H1 (cell line): ENCODE measurements around the gene RELA. TPM values are rescaled to one million over a fixed set of nuclear protein-coding genes. Genes with fewer than 3 reads are reported as not detected.

ENCODE experiments used
- CTCF ChIA-PET: fragments of 300-600 bp; sonication (Branson Sonifier 250); formaldehyde crosslinking; loops from one replicate; lab custom pipeline; 2021; ENCODE audit not compliant: partially characterized antibody; lab: Charles Lee
- POLR2A ChIA-PET: fragments of 300-600 bp; sonication (Branson Sonifier 250); formaldehyde crosslinking; loops from one replicate; lab custom pipeline; 2021; ENCODE audit warnings: inconsistent platforms; ENCODE audit not compliant: partially characterized antibody; lab: Charles Lee
- DNase-seq, 2 experiments: peaks; one replicate each; pipeline versions ENCODE4 v3.0.0 to v3.0.0-alpha.2; 2010 to 2022; ENCODE audit warnings: low spot score in 2 of 2, low read depth in 1 of 2, mixed read lengths in 1 of 2
- FAIRE-seq: peaks from 2 replicates; lab custom pipeline; 2011; peaks lifted over from hg19 to GRCh38; lab: Jason Lieb, UNC
- H2AFZ ChIP-seq: 2 replicates; pipeline ENCODE4 v1.8.1; 2012; ENCODE audit warnings: low read length, inconsistent platforms
- H2AK5ac ChIP-seq: 2 replicates; pipeline ENCODE4 v1.6.1; 2013; ENCODE audit warnings: low read depth, low read length
- H2BK120ac ChIP-seq: replicated peaks from 2 replicates; pipeline ENCODE3; 2013; ENCODE audit warnings: low read depth, low read length, inconsistent platforms
- H2BK12ac ChIP-seq: 2 replicates; pipeline ENCODE4 v1.6.1; 2013; ENCODE audit warnings: low read depth, low read length
- H2BK15ac ChIP-seq: 2 replicates; pipeline ENCODE4 v1.6.1; 2013; ENCODE audit warnings: low read length
- H2BK20ac ChIP-seq: 2 replicates; pipeline ENCODE4 v1.6.1; 2013; ENCODE audit warnings: low read length
- H2BK5ac ChIP-seq: 2 replicates; pipeline ENCODE4 v1.6.1; 2013; ENCODE audit warnings: low read depth, low read length
- H3K14ac ChIP-seq: 2 replicates; pipeline ENCODE4 v1.6.1; 2013; ENCODE audit warnings: inconsistent platforms; ENCODE audit not compliant: insufficient read length
- H3K18ac ChIP-seq: 2 replicates; pipeline ENCODE4 v1.6.1; 2013; ENCODE audit warnings: low read length; ENCODE audit errors: extremely low read depth
- H3K23ac ChIP-seq: 2 replicates; pipeline ENCODE4 v1.6.1; 2013; ENCODE audit warnings: inconsistent platforms; ENCODE audit not compliant: insufficient read length
- H3K23me2 ChIP-seq: 2 replicates; pipeline ENCODE4 v1.6.1; 2013; ENCODE audit warnings: low read depth, low read length
- H3K27ac ChIP-seq: 2 replicates; pipeline ENCODE4 v1.6.1; 2011; ENCODE audit warnings: low read depth, low read length, inconsistent platforms
- H3K27me3 ChIP-seq, 4 experiments: replicated peaks in 1 of 4; 1 replicate in 1 of 4; 2 replicates in 3 of 4; pipeline versions ENCODE4 v1.6.1 to v1.8.1; 2011 to 2013; ENCODE audit warnings: low read length in 3 of 4, mild to moderate bottlenecking in 3 of 4, inconsistent platforms in 2 of 4, mixed read lengths in 2 of 4, moderate library complexity in 1 of 4; ENCODE audit not compliant: control insufficient read depth in 3 of 4, insufficient read depth in 3 of 4; ENCODE audit errors: extremely low read depth in 1 of 4
- H3K36me3 ChIP-seq, 4 experiments: 2 replicates each; pipeline versions ENCODE4 v1.6.1 to v1.8.1; 2011 to 2013; ENCODE audit warnings: mild to moderate bottlenecking in 4 of 4, low read length in 3 of 4, moderate library complexity in 2 of 4, control low read depth in 1 of 4, inconsistent platforms in 1 of 4; ENCODE audit not compliant: insufficient read depth in 4 of 4, control insufficient read depth in 2 of 4
- H3K4ac ChIP-seq: replicated peaks from 2 replicates; pipeline ENCODE3; 2013; ENCODE audit warnings: low read length, low read depth, mixed read lengths, inconsistent platforms; ENCODE audit not compliant: insufficient read length
- H3K4me1 ChIP-seq, 4 experiments: replicated peaks in 1 of 4; 1 replicate in 1 of 4; 2 replicates in 3 of 4; pipeline versions ENCODE4 v1.6.1 to v1.8.1; 2011 to 2013; ENCODE audit warnings: low read length in 3 of 4, inconsistent platforms in 2 of 4, mixed read lengths in 1 of 4; ENCODE audit not compliant: insufficient read depth in 4 of 4, control insufficient read depth in 3 of 4
- H3K4me2 ChIP-seq, 2 experiments: 2 replicates each; pipeline versions ENCODE4 v1.6.1 to v1.8.1; 2011 to 2013; ENCODE audit warnings: low read depth in 2 of 2, low read length in 2 of 2, control low read depth in 1 of 2, inconsistent platforms in 1 of 2, mild to moderate bottlenecking in 1 of 2; ENCODE audit not compliant: insufficient read depth in 1 of 2
- H3K4me3 ChIP-seq, 4 experiments: fragments of 200-600, 300-600 bp in 1 of 4; sonication (generic), shearing (Covaris generic), sonication (Bioruptor Twin) in 1 of 4; 2 replicates each; pipeline versions ENCODE4 v1.5.1 to v1.8.1; 2011 to 2016; ENCODE audit warnings: low read length in 4 of 4, low read depth in 3 of 4, control low read depth in 2 of 4, inconsistent platforms in 2 of 4, mild to moderate bottlenecking in 2 of 4, mixed read lengths in 1 of 4, moderate library complexity in 1 of 4; ENCODE audit not compliant: insufficient read depth in 2 of 4; ENCODE audit errors: extremely low read depth in 1 of 4
- H3K56ac ChIP-seq: replicated peaks from 2 replicates; pipeline ENCODE3; 2013; ENCODE audit warnings: low read depth, mild to moderate bottlenecking, mixed read lengths, low read length, inconsistent platforms; ENCODE audit not compliant: insufficient read length
- H3K79me1 ChIP-seq: 2 replicates; pipeline ENCODE4 v1.6.1; 2013; ENCODE audit warnings: low read depth, low read length, control low read depth
- H3K79me2 ChIP-seq, 2 experiments: 2 replicates each; pipeline versions ENCODE4 v1.6.1 to v1.8.1; 2012 to 2013; ENCODE audit warnings: low read length in 2 of 2, mild to moderate bottlenecking in 2 of 2, inconsistent platforms in 1 of 2; ENCODE audit not compliant: insufficient read depth in 2 of 2, control insufficient read depth in 1 of 2
- H3K9ac ChIP-seq, 4 experiments: replicated peaks in 1 of 4; 1 replicate in 1 of 4; 2 replicates in 3 of 4; pipeline versions ENCODE4 v1.6.1 to v1.8.1; 2011 to 2013; ENCODE audit warnings: low read depth in 3 of 4, low read length in 3 of 4, control low read depth in 2 of 4, mild to moderate bottlenecking in 2 of 4, moderate library complexity in 2 of 4, inconsistent platforms in 1 of 4; ENCODE audit errors: extremely low read depth in 1 of 4
- H3K9me3 ChIP-seq, 2 experiments: 2 replicates each; pipeline versions ENCODE4 v1.6.1 to v1.8.1; 2012 to 2013; ENCODE audit warnings: mild to moderate bottlenecking in 2 of 2, moderate library complexity in 2 of 2, control low read depth in 1 of 2, inconsistent platforms in 1 of 2, low read depth in 1 of 2, low read length in 1 of 2, mixed read lengths in 1 of 2; ENCODE audit not compliant: insufficient read depth in 2 of 2
- H4K20me1 ChIP-seq, 2 experiments: replicated peaks in 1 of 2; 2 replicates each; pipeline versions ENCODE3 to v1.8.1; 2011 to 2013; ENCODE audit warnings: inconsistent platforms in 2 of 2, low read length in 2 of 2, mild to moderate bottlenecking in 1 of 2; ENCODE audit not compliant: insufficient read depth in 2 of 2, control insufficient read depth in 1 of 2
- H4K5ac ChIP-seq: 2 replicates; pipeline ENCODE4 v1.6.1; 2013; ENCODE audit warnings: low read length, low read depth, mixed read lengths, inconsistent platforms; ENCODE audit not compliant: insufficient read length
- H4K8ac ChIP-seq: 2 replicates; pipeline ENCODE4 v1.8.0; 2013; ENCODE audit warnings: mild to moderate bottlenecking, moderate library complexity, low read length, inconsistent platforms; ENCODE audit not compliant: insufficient read depth; ENCODE audit errors: extremely low read depth
- H4K91ac ChIP-seq: replicated peaks from 2 replicates; pipeline ENCODE3; 2013; ENCODE audit warnings: low read length, mixed read lengths, inconsistent platforms; ENCODE audit not compliant: insufficient read length
- CHD2 ChIP-seq: IDR thresholded peaks from 2 replicates; pipeline ENCODE4 v1.6.1; 2012; ENCODE audit warnings: low read length, improper control_type of control experiment
- HDAC2 ChIP-seq, 2 experiments: fragments of 300-600 bp in 1 of 2; sonication (generic) in 1 of 2; IDR thresholded peaks; 2 replicates each; pipeline ENCODE4 v1.6.1; 2011 to 2012; ENCODE audit warnings: low read depth in 2 of 2, low read length in 2 of 2, mild to moderate bottlenecking in 2 of 2, moderate library complexity in 2 of 2, borderline replicate concordance in 1 of 2, inconsistent platforms in 1 of 2
- KDM1A ChIP-seq: fragments of 200-600, 300-600 bp; sonication (generic); IDR thresholded peaks from 2 replicates; pipeline ENCODE4 v1.7.1; 2016; ENCODE audit warnings: mild to moderate bottlenecking, low read length, borderline replicate concordance
- POLR2A ChIP-seq, 2 experiments: IDR thresholded peaks; 1 replicate in 1 of 2; 2 replicates in 1 of 2; pipeline ENCODE4 v1.6.1; 2011; ENCODE audit warnings: low read depth in 2 of 2, low read length in 2 of 2, mild to moderate bottlenecking in 2 of 2; ENCODE audit errors: control extremely low read depth in 1 of 2
- POLR2AphosphoS5 ChIP-seq: IDR thresholded peaks from 2 replicates; pipeline ENCODE4 v1.6.1; 2011; ENCODE audit warnings: low read depth, low read length
- RXRA ChIP-seq: IDR thresholded peaks from 2 replicates; pipeline ENCODE4 v1.6.1; 2011; ENCODE audit warnings: low read depth, mild to moderate bottlenecking, low read length, moderate library complexity; ENCODE audit not compliant: insufficient read depth
- SP4 ChIP-seq: IDR thresholded peaks from 2 replicates; pipeline ENCODE4 v1.6.1; 2012; ENCODE audit warnings: low read length, inconsistent platforms
- TAF1 ChIP-seq: IDR thresholded peaks from 2 replicates; pipeline ENCODE4 v1.6.1; 2011; ENCODE audit warnings: mild to moderate bottlenecking, low read depth, low read length
- TAF7 ChIP-seq: optimal IDR thresholded peaks from 2 replicates; pipeline ENCODE3; 2011; ENCODE audit warnings: low read depth, mild to moderate bottlenecking, inconsistent platforms, low read length, moderate library complexity, borderline replicate concordance
- TBP ChIP-seq: IDR thresholded peaks from 2 replicates; pipeline ENCODE4 v1.6.1; 2011; ENCODE audit warnings: low read depth, low read length, improper control_type of control experiment
- ZNF274 ChIP-seq: IDR thresholded peaks from 2 replicates; pipeline ENCODE4 v1.7.0; 2012; ENCODE audit warnings: low read length, borderline replicate concordance; ENCODE audit errors: extremely low read depth
- polyA plus RNA-seq, 7 experiments: library from polyadenylated mRNA; depleted of rRNA in 3 of 7; stranded (reverse) in 5 of 7; unstranded in 2 of 7; fragments of >200 nt in 5 of 7; fragments of 200-250 nt in 2 of 7; gene quantifications; 1 replicate in 5 of 7; 2 replicates in 1 of 7; 4 replicates in 1 of 7; pipeline versions ENCODE4 v1.2.1 to v1.2.3, GENCODE V29; 2011 to 2013; ENCODE audit warnings: missing spikeins in 2 of 7, mixed read lengths in 2 of 7
- total RNA-seq: library from RNA; stranded (reverse); fragmentation: NEBNext Ultra II Directional; extraction: Animal tissue kit (Norgen Biotek cat#: 25700); gene quantifications from 2 replicates; pipeline ENCODE4 v1.2.1, GENCODE V29; 2021

The RELA gene
- total and polyA plus RNA-seq, 2 of the 8 experiments (the other 6 are each of a cell fraction or from before 2014, with no cell fraction given): 21.9 to 27.5 TPM

GRCh38 chr11:65672180-65672860 lies 9.6 kb upstream of the RELA start:
- Histone ChIP-seq H3K4me2 (no peak overlapping the region), H2BK5ac (no peak overlapping the region), H3K9me3 (no peaks in the 10 kb centered on the region), H2AFZ (no peak overlapping the region), H3K27ac (no peak overlapping the region), H3K56ac (peak overlapping the region; percentile 46), H2BK12ac (no peak overlapping the region), H3K4me3 (no peak overlapping the region), H3K27me3 (no peaks in the 10 kb centered on the region), H3K79me2 (no peaks in the 10 kb centered on the region), H2BK20ac (no peak overlapping the region), H3K23me2 (no peaks in the 10 kb centered on the region), H3K18ac (no peak overlapping the region), H3K14ac (no peak overlapping the region), H3K4me1 (no peaks in the 10 kb centered on the region), H4K8ac (no peak overlapping the region), H3K4ac (no peak overlapping the region), H4K20me1 (no peaks in the 10 kb centered on the region), H4K91ac (no peak overlapping the region), H3K9ac (no peak overlapping the region), H3K36me3 (no peaks in the 10 kb centered on the region), H2AK5ac (no peak overlapping the region), H2BK120ac (no peak overlapping the region), H2BK15ac (no peak overlapping the region), H3K23ac (no peak overlapping the region), H4K5ac (no peak overlapping the region), H3K79me1 (no peaks in the 10 kb centered on the region)
- FAIRE-seq: no peak
- no peak for DNase-seq
- CTCF ChIA-PET: interaction anchor here (1.2 to 1.9 kb wide), 2 partner anchors 9 to 46 kb away, joined by 3 to 5 read pairs; no protein-coding TSS in a partner anchor
- TF ChIP-seq HDAC2 (IDR thresholded peaks at IDR 0.05; ENCODE audit: borderline replicate concordance in 1 of 2, low read depth in 2 of 2, low read length in 2 of 2) (no peak), POLR2AphosphoS5 (no peak), KDM1A (no peak), TAF1 (no peak), RXRA (no peak), ZNF274 (no peak), TBP (no peak), POLR2A (IDR thresholded peaks at IDR 0.05; ENCODE audit: control extremely low read depth in 1 of 2, low read depth in 2 of 2, low read length in 2 of 2) (no peak), CHD2 (no peak), SP4 (no peak), TAF7 (no peak)
- POLR2A ChIA-PET: no interaction called here
